ENCODE measurements around the gene GREM1.

Gene GREM1

GRCh38 chr15:32717426-32718226 lies at the start of gene GREM1:
TSS of gene GREM1 (plus strand) at chr15:32718004. CDS start at chr15:32730691, 12,687 bp downstream.
- no peaks in the 10 kb centered on the region for H3K36me3 ChIP-seq (ENCODE audit: insufficient read depth, low read length)
- peaks cover 14 to 44% of the 10 kb centered on the region in 2 donors for H3K27me3 ChIP-seq (ENCODE audit: control insufficient read depth in 1 of 2, insufficient read depth in 2 of 2, low read length in 2 of 2)
- H3K27ac ChIP-seq (ENCODE audit: low read depth, low read length) = peak within 1 kb of the TSS; percentile 38
- H3K9ac ChIP-seq (ENCODE audit: low read length) = no peak within 1 kb of the TSS
- H3K4me1 ChIP-seq (ENCODE audit: insufficient read depth, low read length) = peaks cover 4% of the 10 kb centered on the region
- peak within 1 kb of the TSS; percentile 31 to 44 for H3K4me3 ChIP-seq (ENCODE audit: low read depth in 1 of 2, low read length in 2 of 2)
- H3K9me3 ChIP-seq (ENCODE audit: low read length) = no peaks in the 10 kb centered on the region

DNA sequence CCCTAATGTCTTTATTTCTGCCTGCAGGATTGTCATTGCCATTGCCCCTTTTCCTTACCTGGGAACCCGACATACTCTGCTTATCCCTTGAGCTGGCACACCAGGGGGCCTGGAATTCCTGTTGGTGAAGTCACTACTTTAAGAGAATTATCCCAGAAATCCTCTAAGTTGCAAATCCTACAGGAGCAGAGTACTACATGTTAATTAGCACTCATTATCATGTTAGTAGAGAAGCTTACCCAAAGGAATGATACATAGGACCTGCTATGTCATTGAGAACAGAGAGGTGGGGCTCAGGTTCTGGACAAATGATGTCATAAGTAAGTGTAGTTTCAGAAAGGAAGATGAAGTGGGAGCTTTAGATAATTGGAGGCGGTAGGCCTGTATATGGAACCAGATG lies 48.9 kb upstream of the GREM1 start:
- Histone ChIP-seq H3K9me3 (ENCODE audit: low read length) (no peaks in the 10 kb centered on the region), H3K9ac (ENCODE audit: low read length) (no peak overlapping the region), H3K27ac (ENCODE audit: low read depth, low read length) (no peak overlapping the region), H3K36me3 (ENCODE audit: insufficient read depth, low read length) (no peaks in the 10 kb centered on the region), H3K27me3 (ENCODE audit: control insufficient read depth in 1 of 2, insufficient read depth in 2 of 2, low read length in 2 of 2) (no peaks in the 10 kb centered on the region), H3K4me1 (ENCODE audit: insufficient read depth, low read length) (no peaks in the 10 kb centered on the region), H3K4me3 (ENCODE audit: low read depth in 1 of 2, low read length in 2 of 2) (no peak overlapping the region)

DNA sequence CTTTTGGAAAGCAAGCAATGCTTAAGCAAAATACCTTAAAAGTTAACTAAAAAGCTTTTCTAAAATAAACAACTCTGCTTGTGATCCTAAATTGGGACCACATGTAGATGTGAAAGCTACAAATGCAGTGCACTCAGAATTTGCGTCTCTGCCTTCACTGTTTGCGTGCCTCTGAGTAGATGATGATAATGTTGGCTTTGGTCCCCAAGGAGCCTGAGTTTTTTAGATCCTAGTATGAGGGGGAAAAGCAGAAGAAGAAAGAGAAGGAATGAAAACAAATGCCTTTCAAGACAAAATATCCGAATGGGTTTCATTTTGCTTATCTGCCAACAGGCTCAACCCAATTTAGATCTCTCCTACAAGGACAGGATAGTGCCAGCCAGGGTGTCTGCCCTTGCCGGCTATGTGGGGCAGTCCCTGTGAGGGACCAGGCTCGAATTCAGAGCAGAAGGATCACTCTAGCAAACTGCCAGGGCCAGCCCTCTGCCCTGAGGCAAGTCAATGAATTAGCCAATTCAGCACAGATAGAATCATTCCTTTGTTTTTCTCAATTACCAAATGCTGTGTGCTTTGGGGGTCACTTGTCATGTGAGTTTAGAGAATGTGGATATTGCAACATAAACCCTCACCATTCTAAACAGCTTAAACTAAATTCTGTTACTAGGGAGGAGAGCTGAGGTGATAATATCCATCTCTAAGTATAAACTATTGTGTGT lies 47.8 kb upstream of the GREM1 start:
- Histone ChIP-seq H3K4me3 (ENCODE audit: low read depth in 1 of 2, low read length in 2 of 2) (no peak overlapping the region), H3K9ac (ENCODE audit: low read length) (no peak overlapping the region), H3K4me1 (ENCODE audit: insufficient read depth, low read length) (no peaks in the 10 kb centered on the region), H3K9me3 (ENCODE audit: low read length) (no peaks in the 10 kb centered on the region), H3K27me3 (ENCODE audit: control insufficient read depth in 1 of 2, insufficient read depth in 2 of 2, low read length in 2 of 2) (no peaks in the 10 kb centered on the region), H3K27ac (ENCODE audit: low read depth, low read length) (no peak overlapping the region), H3K36me3 (ENCODE audit: insufficient read depth, low read length) (no peaks in the 10 kb centered on the region)

DNA sequence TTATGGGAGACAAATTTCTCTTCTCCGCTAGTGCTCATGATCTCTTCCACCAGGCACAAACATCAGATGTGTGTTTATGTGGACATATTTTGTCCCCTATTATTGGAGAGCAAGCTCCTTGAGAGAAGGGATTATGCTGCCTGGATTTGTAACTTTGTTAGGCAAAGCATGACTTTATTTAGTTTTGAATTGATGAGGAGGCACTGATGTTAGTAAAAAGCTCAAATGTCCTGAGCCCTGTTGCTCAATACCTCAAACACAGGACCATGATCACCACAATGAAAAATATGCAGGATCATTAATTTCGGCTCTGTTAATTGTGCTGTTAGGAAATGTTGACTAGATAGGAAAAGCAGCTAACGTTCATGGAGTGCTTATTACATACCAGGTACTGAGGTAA lies 47.2 kb upstream of the GREM1 start:
- Histone ChIP-seq H3K27me3 (ENCODE audit: control insufficient read depth in 1 of 2, insufficient read depth in 2 of 2, low read length in 2 of 2) (no peaks in the 10 kb centered on the region), H3K4me3 (ENCODE audit: low read depth in 1 of 2, low read length in 2 of 2) (no peak overlapping the region), H3K9ac (ENCODE audit: low read length) (no peak overlapping the region), H3K27ac (ENCODE audit: low read depth, low read length) (no peak overlapping the region), H3K4me1 (ENCODE audit: insufficient read depth, low read length) (no peaks in the 10 kb centered on the region), H3K36me3 (ENCODE audit: insufficient read depth, low read length) (no peaks in the 10 kb centered on the region), H3K9me3 (ENCODE audit: low read length) (no peaks in the 10 kb centered on the region)

- H3K4me1 ChIP-seq (ENCODE audit: insufficient read depth, low read length) = no peaks in the 10 kb centered on the region
- H3K9ac ChIP-seq (ENCODE audit: low read length) = no peak overlapping the region
- no peaks in the 10 kb centered on the region for H3K27me3 ChIP-seq (ENCODE audit: control insufficient read depth in 1 of 2, insufficient read depth in 2 of 2, low read length in 2 of 2)
- no peaks in the 10 kb centered on the region for H3K9me3 ChIP-seq (ENCODE audit: low read length)
- no peak overlapping the region for H3K4me3 ChIP-seq (ENCODE audit: low read depth in 1 of 2, low read length in 2 of 2)
- no peaks in the 10 kb centered on the region for H3K36me3 ChIP-seq (ENCODE audit: insufficient read depth, low read length)
- no peak overlapping the region for H3K27ac ChIP-seq (ENCODE audit: low read depth, low read length)
Measured at GRCh38 chr15:32671339-32672325, 46.2 kb upstream of the GREM1 start.

DNA sequence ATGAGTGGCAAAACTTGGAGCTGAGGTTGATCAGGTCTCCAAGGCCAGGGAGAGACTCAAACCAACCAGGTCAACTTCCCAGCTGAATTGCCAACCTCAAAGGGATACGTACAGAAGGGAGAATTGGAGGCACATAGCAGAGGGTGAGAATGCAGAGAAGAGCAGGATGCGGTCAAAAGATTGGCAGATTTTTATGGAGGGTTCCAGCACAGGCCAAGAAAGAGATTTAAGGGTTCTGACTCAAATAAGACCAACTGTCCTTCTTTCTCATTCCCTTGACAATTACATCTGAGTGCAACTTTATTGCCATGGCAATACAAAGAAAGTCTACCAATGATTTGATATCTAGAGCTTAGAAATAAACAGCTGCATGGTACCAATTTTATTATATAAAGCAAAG lies 43.1 kb upstream of the GREM1 start:
- H3K4me3 ChIP-seq (ENCODE audit: low read depth in 1 of 2, low read length in 2 of 2) = no peak overlapping the region
- no peak overlapping the region for H3K9ac ChIP-seq (ENCODE audit: low read length)
- no peaks in the 10 kb centered on the region for H3K27me3 ChIP-seq (ENCODE audit: control insufficient read depth in 1 of 2, insufficient read depth in 2 of 2, low read length in 2 of 2)
- H3K4me1 ChIP-seq (ENCODE audit: insufficient read depth, low read length) = no peaks in the 10 kb centered on the region
- H3K9me3 ChIP-seq (ENCODE audit: low read length) = no peaks in the 10 kb centered on the region
- no peaks in the 10 kb centered on the region for H3K36me3 ChIP-seq (ENCODE audit: insufficient read depth, low read length)
- H3K27ac ChIP-seq (ENCODE audit: low read depth, low read length) = no peak overlapping the region

- Histone ChIP-seq H3K4me3 (ENCODE audit: low read depth in 1 of 2, low read length in 2 of 2) (no peak overlapping the region), H3K4me1 (ENCODE audit: insufficient read depth, low read length) (no peaks in the 10 kb centered on the region), H3K36me3 (ENCODE audit: insufficient read depth, low read length) (no peaks in the 10 kb centered on the region), H3K9me3 (ENCODE audit: low read length) (no peaks in the 10 kb centered on the region), H3K27ac (ENCODE audit: low read depth, low read length) (no peak overlapping the region), H3K27me3 (ENCODE audit: control insufficient read depth in 1 of 2, insufficient read depth in 2 of 2, low read length in 2 of 2) (no peaks in the 10 kb centered on the region), H3K9ac (ENCODE audit: low read length) (no peak overlapping the region)
Measured at GRCh38 chr15:32675466-32675865, 42.3 kb upstream of the GREM1 start.

DNA sequence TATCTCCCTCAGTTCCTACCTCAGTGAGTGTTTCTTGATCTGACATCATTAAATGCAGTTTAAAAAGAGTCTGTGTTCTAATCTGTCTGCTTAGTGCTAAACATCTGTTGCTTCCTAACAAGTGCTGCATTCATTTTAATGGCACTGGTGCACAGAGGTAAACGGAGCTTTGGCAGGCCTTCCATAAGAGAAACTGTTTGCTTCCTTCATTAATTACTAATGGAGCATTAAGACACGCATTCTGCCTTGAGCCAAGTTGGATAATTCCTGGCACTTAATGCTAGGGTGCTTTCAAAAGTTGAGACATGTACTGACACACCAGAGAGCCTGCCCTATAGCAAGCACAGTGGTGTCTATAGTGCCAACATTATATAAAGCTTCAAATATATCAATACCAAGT lies 41.6 kb upstream of the GREM1 start:
- H3K36me3 ChIP-seq (ENCODE audit: insufficient read depth, low read length) = no peaks in the 10 kb centered on the region
- no peaks in the 10 kb centered on the region for H3K4me1 ChIP-seq (ENCODE audit: insufficient read depth, low read length)
- H3K27me3 ChIP-seq (ENCODE audit: control insufficient read depth in 1 of 2, insufficient read depth in 2 of 2, low read length in 2 of 2) = no peaks in the 10 kb centered on the region
- H3K4me3 ChIP-seq (ENCODE audit: low read depth in 1 of 2, low read length in 2 of 2) = no peak overlapping the region
- no peaks in the 10 kb centered on the region for H3K9me3 ChIP-seq (ENCODE audit: low read length)
- no peak overlapping the region for H3K27ac ChIP-seq (ENCODE audit: low read depth, low read length)
- H3K9ac ChIP-seq (ENCODE audit: low read length) = no peak overlapping the region

GRCh38 chr15:32677238-32677750 lies 40.5 kb upstream of the GREM1 start:
- no peaks in the 10 kb centered on the region for H3K27me3 ChIP-seq (ENCODE audit: control insufficient read depth in 1 of 2, insufficient read depth in 2 of 2, low read length in 2 of 2)
- no peaks in the 10 kb centered on the region for H3K9me3 ChIP-seq (ENCODE audit: low read length)
- no peak overlapping the region for H3K9ac ChIP-seq (ENCODE audit: low read length)
- no peak overlapping the region for H3K27ac ChIP-seq (ENCODE audit: low read depth, low read length)
- H3K4me3 ChIP-seq (ENCODE audit: low read depth in 1 of 2, low read length in 2 of 2) = no peak overlapping the region
- H3K4me1 ChIP-seq (ENCODE audit: insufficient read depth, low read length) = no peaks in the 10 kb centered on the region
- H3K36me3 ChIP-seq (ENCODE audit: insufficient read depth, low read length) = no peaks in the 10 kb centered on the region

DNA sequence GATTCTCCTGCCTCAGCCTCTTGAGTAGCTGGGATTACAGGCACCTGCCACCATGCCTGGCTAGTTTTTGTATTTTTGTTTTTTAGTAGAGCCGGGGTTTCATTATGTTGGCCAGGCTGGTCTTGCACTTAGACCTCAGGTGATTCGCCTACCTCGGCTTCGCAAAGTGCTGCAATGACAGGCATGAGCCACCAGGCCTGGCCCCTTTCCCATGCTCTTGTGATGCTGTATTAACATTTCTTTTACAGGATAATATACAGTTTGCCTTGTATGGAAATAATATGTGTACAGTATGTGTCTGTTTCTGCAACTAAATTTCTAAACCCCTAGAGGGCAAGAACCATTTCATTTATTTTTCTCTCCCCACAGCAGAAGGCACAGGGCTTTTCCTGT lies 38.5 kb upstream of the GREM1 start:
- Histone ChIP-seq H3K4me3 (ENCODE audit: low read depth in 1 of 2, low read length in 2 of 2) (no peak overlapping the region), H3K9me3 (ENCODE audit: low read length) (no peaks in the 10 kb centered on the region), H3K4me1 (ENCODE audit: insufficient read depth, low read length) (no peaks in the 10 kb centered on the region), H3K27me3 (ENCODE audit: control insufficient read depth in 1 of 2, insufficient read depth in 2 of 2, low read length in 2 of 2) (no peaks in the 10 kb centered on the region), H3K9ac (ENCODE audit: low read length) (no peak overlapping the region), H3K27ac (ENCODE audit: low read depth, low read length) (no peak overlapping the region), H3K36me3 (ENCODE audit: insufficient read depth, low read length) (no peaks in the 10 kb centered on the region)

GRCh38 chr15:32682569-32682968 lies 35.2 kb upstream of the GREM1 start:
- H3K36me3 ChIP-seq (ENCODE audit: insufficient read depth, low read length) = no peaks in the 10 kb centered on the region
- H3K27me3 ChIP-seq (ENCODE audit: control insufficient read depth in 1 of 2, insufficient read depth in 2 of 2, low read length in 2 of 2) = no peaks in the 10 kb centered on the region
- H3K4me1 ChIP-seq (ENCODE audit: insufficient read depth, low read length) = no peaks in the 10 kb centered on the region
- no peaks in the 10 kb centered on the region for H3K9me3 ChIP-seq (ENCODE audit: low read length)
- no peak overlapping the region for H3K4me3 ChIP-seq (ENCODE audit: low read depth in 1 of 2, low read length in 2 of 2)
- no peak overlapping the region for H3K27ac ChIP-seq (ENCODE audit: low read depth, low read length)
- H3K9ac ChIP-seq (ENCODE audit: low read length) = no peak overlapping the region

Data from muscle layer of colon (tissue), 2 donors.